Measurements from ENCODE around the gene NEK7. TPM values are rescaled to one million over a fixed set of nuclear protein-coding genes. Genes with fewer than 3 reads are reported as not detected.

NEK7 gene
- polyA plus RNA-seq, 1 donor (not counting 4 experiments of a cell fraction or from before 2014, with no cell fraction given): 56.8 TPM

DNA sequence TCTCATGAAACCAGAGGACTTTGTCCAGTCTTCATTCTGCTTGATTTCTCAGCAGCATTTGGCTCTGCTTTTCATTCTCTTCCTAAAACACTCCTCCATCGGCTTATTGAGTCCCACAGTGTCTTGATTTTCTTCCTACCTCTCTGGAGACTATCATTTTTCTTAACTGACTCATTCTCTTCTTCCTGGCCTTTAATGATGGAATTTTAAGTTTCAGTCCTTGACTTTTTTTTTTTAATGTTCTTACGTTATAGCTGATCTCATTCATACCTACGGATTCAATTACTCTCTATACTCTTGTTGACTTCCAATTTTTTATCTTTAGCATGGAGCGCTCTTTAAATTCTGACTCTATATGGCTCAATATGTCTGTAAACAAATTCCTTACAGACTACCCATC, 111.1 kb downstream of the NEK7 start:
- Histone ChIP-seq H2AFZ (ENCODE audit: control insufficient read depth, low read length) (no peak overlapping the region), H3K4me1 (ENCODE audit: control insufficient read depth, extremely low read depth, insufficient read depth, low read length) (peaks cover 29% of the 10 kb centered on the region), H3K9me3 (ENCODE audit: control insufficient read depth, low read depth, low read length) (no peaks in the 10 kb centered on the region), H3K9me1 (ENCODE audit: control insufficient read depth, extremely low read depth, insufficient read depth, low read length) (no peaks in the 10 kb centered on the region), H3K27ac (ENCODE audit: control insufficient read depth, insufficient read depth, low read length) (peak overlapping the region; percentile 3), H3K4me3 (ENCODE audit: control insufficient read depth in 2 of 3, extremely low read depth in 1 of 3, insufficient read depth in 2 of 3, low read depth in 1 of 3, low read length in 3 of 3) (no peak overlapping the region), H3K79me2 (ENCODE audit: control insufficient read depth, insufficient read depth, low read length) (peaks cover 2% of the 10 kb centered on the region), H3K4me2 (ENCODE audit: control insufficient read depth, extremely low read depth, insufficient read depth, low read depth, low read length) (peak overlapping the region; percentile 18), H4K20me1 (ENCODE audit: control insufficient read depth, extremely low read depth, insufficient read depth, low read length) (no peaks in the 10 kb centered on the region), H3K36me3 (ENCODE audit: control insufficient read depth in 2 of 2, extremely low read depth in 1 of 2, insufficient read depth in 2 of 2, low read length in 2 of 2) (no peaks in the 10 kb centered on the region), H3K9ac (ENCODE audit: control insufficient read depth, extremely low read depth, insufficient read depth, low read length) (no peak overlapping the region), H3K27me3 (ENCODE audit: control insufficient read depth, extremely low read depth, insufficient read depth, low read length) (no peaks in the 10 kb centered on the region)
- dilution Hi-C loops (cut with MboI; ENCODE audit: extremely low pct_ligation_motif_present, low sequenced_read_pairs): no loop called here
- FAIRE-seq (peak; percentile 58), DNase-seq (ENCODE audit: low read depth, low spot score) (no peak)
- TF ChIP-seq, protein P1, sequence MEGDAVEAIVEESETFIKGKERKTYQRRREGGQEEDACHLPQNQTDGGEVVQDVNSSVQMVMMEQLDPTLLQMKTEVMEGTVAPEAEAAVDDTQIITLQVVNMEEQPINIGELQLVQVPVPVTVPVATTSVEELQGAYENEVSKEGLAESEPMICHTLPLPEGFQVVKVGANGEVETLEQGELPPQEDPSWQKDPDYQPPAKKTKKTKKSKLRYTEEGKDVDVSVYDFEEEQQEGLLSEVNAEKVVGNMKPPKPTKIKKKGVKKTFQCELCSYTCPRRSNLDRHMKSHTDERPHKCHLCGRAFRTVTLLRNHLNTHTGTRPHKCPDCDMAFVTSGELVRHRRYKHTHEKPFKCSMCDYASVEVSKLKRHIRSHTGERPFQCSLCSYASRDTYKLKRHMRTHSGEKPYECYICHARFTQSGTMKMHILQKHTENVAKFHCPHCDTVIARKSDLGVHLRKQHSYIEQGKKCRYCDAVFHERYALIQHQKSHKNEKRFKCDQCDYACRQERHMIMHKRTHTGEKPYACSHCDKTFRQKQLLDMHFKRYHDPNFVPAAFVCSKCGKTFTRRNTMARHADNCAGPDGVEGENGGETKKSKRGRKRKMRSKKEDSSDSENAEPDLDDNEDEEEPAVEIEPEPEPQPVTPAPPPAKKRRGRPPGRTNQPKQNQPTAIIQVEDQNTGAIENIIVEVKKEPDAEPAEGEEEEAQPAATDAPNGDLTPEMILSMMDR (optimal IDR thresholded peaks at IDR 0.05 in 1 of 3, IDR thresholded peaks at IDR 0.05 in 1 of 3, conservative IDR thresholded peaks at IDR 0.05 in 1 of 3; ENCODE audit: extremely low read depth in 1 of 3, insufficient read depth in 2 of 3, low read length in 3 of 3): no peak
- TF ChIP-seq EZH2 (IDR thresholded peaks at IDR 0.05; ENCODE audit: low read length): no peak

DNA sequence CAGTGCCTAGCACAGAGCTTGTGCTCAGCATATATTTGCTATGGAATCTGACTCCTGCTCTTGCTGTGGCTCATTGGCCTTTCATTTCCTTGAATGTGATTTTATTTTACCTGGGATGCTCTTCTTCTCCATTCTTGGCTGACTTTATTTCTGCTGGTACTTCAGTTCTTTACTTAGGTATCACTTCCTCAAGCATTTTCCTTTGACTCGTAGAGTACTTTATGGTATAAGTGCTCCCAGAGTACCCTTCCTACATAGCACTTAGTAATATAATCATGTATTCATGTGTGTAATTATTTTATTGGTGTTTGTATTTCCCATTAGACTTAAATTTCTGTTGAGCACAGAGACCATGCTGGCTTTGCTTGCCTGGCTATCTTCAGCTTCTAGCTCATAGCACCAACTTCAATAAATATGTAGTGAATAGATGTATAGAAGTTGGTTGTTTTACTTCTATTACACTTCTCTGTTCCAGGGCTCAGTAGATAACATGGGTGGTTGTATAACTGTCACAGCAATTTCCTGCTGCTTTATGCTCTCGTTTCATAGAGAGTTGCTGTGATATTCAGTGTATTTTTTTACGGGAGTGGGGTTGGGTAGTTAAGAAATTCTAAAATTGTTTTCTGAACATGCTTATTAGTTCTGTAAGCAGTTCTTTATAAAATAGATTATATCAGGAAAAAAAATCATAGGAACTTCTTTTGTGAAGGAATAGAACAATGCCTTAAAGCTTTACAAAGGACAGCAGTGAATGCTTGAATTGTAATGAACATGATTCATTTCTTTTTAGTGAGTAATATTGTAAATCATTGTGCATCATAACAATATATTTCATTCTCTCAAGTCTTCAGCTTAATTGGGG, 112.2 kb downstream of the NEK7 start:
- Histone ChIP-seq H3K36me3 (ENCODE audit: control insufficient read depth in 2 of 2, extremely low read depth in 1 of 2, insufficient read depth in 2 of 2, low read length in 2 of 2) (no peaks in the 10 kb centered on the region), H3K27me3 (ENCODE audit: control insufficient read depth, extremely low read depth, insufficient read depth, low read length) (no peaks in the 10 kb centered on the region), H3K27ac (ENCODE audit: control insufficient read depth, insufficient read depth, low read length) (peak overlapping the region; percentile 50), H3K79me2 (ENCODE audit: control insufficient read depth, insufficient read depth, low read length) (peaks cover 2% of the 10 kb centered on the region), H3K9ac (ENCODE audit: control insufficient read depth, extremely low read depth, insufficient read depth, low read length) (no peak overlapping the region), H2AFZ (ENCODE audit: control insufficient read depth, low read length) (no peak overlapping the region), H3K9me1 (ENCODE audit: control insufficient read depth, extremely low read depth, insufficient read depth, low read length) (no peaks in the 10 kb centered on the region), H4K20me1 (ENCODE audit: control insufficient read depth, extremely low read depth, insufficient read depth, low read length) (no peaks in the 10 kb centered on the region), H3K9me3 (ENCODE audit: control insufficient read depth, low read depth, low read length) (no peaks in the 10 kb centered on the region), H3K4me3 (ENCODE audit: control insufficient read depth in 2 of 3, extremely low read depth in 1 of 3, insufficient read depth in 2 of 3, low read depth in 1 of 3, low read length in 3 of 3) (no peak overlapping the region), H3K4me2 (ENCODE audit: control insufficient read depth, extremely low read depth, insufficient read depth, low read depth, low read length) (no peak overlapping the region), H3K4me1 (ENCODE audit: control insufficient read depth, extremely low read depth, insufficient read depth, low read length) (peaks cover 33% of the 10 kb centered on the region)
- no peak for TF ChIP-seq EZH2 (IDR thresholded peaks at IDR 0.05; ENCODE audit: low read length)
- TF ChIP-seq, protein P1 (optimal IDR thresholded peaks at IDR 0.05 in 1 of 3, IDR thresholded peaks at IDR 0.05 in 1 of 3, conservative IDR thresholded peaks at IDR 0.05 in 1 of 3; ENCODE audit: extremely low read depth in 1 of 3, insufficient read depth in 2 of 3, low read length in 3 of 3): no peak
- dilution Hi-C loops (cut with MboI; ENCODE audit: extremely low pct_ligation_motif_present, low sequenced_read_pairs): no loop called here
- DNase-seq (ENCODE audit: low read depth, low spot score) (no peak), FAIRE-seq (peak; percentile 43)

Measured in keratinocyte (primary cell).